Stomach (tissue), 9 donors: ENCODE data around the gene CYB561. TPM values are rescaled to one million over a fixed set of nuclear protein-coding genes. Genes with fewer than 3 reads are reported as not detected.

Experiments
- DNase-seq, 2 donors: peaks; one replicate each; pipeline versions ENCODE4 v3.0.0 to v3.0.0-alpha.2; 2013 to 2019
- H3K27ac ChIP-seq, 5 donors: fragments of 200-600 bp in 4 of 5; sonication (generic) in 4 of 5; one replicate each; pipeline ENCODE4 v1.5.1; 2013 to 2019; ENCODE audit warnings: mild to moderate bottlenecking in 1 of 5, moderate library complexity in 1 of 5
- H3K27me3 ChIP-seq, 3 donors: fragments of 200-600 bp; sonication (generic); one replicate each; pipeline ENCODE4 v1.5.1; 2017 to 2019; ENCODE audit warnings: mixed run types in 1 of 3
- H3K36me3 ChIP-seq, 4 donors: fragments of 200-600 bp; sonication (generic); 1 replicate in 3 of 4; 2 replicates in 1 of 4; pipeline ENCODE4 v1.5.1; 2016 to 2019
- H3K4me1 ChIP-seq, 4 donors: fragments of 200-600 bp; sonication (generic); one replicate each; pipeline ENCODE4 v1.5.1; 2016 to 2019
- H3K4me3 ChIP-seq, 4 donors: fragments of 200-600 bp; sonication (generic) in 3 of 4; one replicate each; pipeline ENCODE4 v1.5.1; 2016 to 2019; ENCODE audit warnings: mild to moderate bottlenecking in 1 of 4
- H3K9me3 ChIP-seq, 4 donors: fragments of 200-600 bp; sonication (generic); one replicate each; pipeline ENCODE4 v1.5.1; 2016 to 2019
- CTCF ChIP-seq, 7 experiments: fragments of 450-650 bp in 4 of 7; fragments of 200-600 bp in 3 of 7; sonication (generic) in 3 of 7; IDR thresholded peaks; one replicate each; pipeline ENCODE4 v1.5.1; 2016 to 2019; ENCODE audit warnings: antibody characterized with exemption in 7 of 7, control low read depth in 2 of 7, mild to moderate bottlenecking in 1 of 7
- EP300 ChIP-seq: sonication (generic); formaldehyde crosslinking; IDR thresholded peaks from one replicate; pipeline ENCODE4 v1.6.1; 2017; ENCODE audit warnings: antibody characterized with exemption
- POLR2A ChIP-seq, 4 donors: fragments of 450-650 bp; IDR thresholded peaks; one replicate each; pipeline ENCODE4 v1.6.1; 2016; ENCODE audit warnings: antibody characterized with exemption in 4 of 4, control low read depth in 2 of 4, mild to moderate bottlenecking in 1 of 4, moderate library complexity in 1 of 4
- POLR2AphosphoS5 ChIP-seq, 3 donors: sonication (generic); formaldehyde crosslinking; IDR thresholded peaks; one replicate each; pipeline ENCODE4 v1.6.1; 2016; ENCODE audit warnings: antibody characterized with exemption in 3 of 3
- WGBS, 5 donors: extraction: QIAGEN DNeasy Blood & Tissue Kit in 3 of 5; methylation state at CpG; one replicate each; pipeline versions ENCODE4 v1.1.5 to v1.1.7; 2013 to 2018; 5-methylcytosine and 5-hydroxymethylcytosine counted together
- intact Hi-C: fragments of 100-400 bp; cut with DNase I; formaldehyde crosslinking; loops from one replicate; pipeline ENCODE4 v1.15.1; 2023; ENCODE audit warnings: low total_unique reads
- polyA plus RNA-seq, 3 donors: library from polyadenylated mRNA; stranded (reverse); fragments of 200-250 nt; gene quantifications; one replicate each; pipeline ENCODE4 v1.2.3, GENCODE V29; 2013
- small RNA-seq, 4 donors: library from RNA; depleted of rRNA; stranded (forward); fragments of <200 nt; gene quantifications; one replicate each; pipeline ENCODE3, GENCODE V24; 2016
- total RNA-seq, 5 donors: library from RNA; depleted of rRNA; stranded (reverse); fragments of >200 nt; gene quantifications; one replicate each; pipeline versions ENCODE4 v1.1.0 to v1.2.3, GENCODE V29; 2014 to 2016
- donor health status: healthy with polysubstance abuse.
- donor health status: Bipolar disorder and iron deficiency.
- donor health status: healthy.

CYB561 gene
- total and polyA plus RNA-seq, 8 donors, result 10.8 to 394 (median 37.8) TPM

DNA sequence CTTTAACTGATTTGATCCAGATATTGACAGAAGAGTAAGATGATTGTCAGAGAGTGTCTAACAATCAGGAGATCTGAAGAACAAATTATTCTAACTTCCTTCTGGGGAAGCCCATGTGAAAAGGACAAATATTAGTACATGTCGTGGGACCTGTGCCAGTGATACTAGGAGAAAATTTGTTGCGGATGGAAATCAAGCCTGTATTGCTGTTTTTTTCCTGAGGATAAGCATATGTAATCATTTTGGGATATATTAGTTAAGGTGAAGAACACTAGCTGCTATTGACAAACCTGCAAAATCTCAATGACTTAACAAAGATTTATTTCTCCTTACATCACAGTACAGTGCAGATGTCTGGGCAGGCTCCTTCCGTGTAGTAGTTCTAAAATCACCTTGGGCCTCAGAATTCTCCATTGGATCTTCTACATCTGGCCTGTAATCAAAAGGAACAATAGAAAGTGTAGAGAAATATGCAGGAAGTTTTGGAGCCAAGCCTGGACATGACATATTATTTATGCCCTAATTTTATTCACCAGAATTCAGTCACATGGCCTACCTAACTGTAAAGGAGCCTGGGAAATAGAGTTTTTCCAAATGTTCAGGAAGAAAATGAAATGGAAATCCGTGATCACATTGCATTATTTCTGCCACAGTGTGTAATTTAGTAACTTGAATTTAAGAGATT lies 58.3 kb downstream of the CYB561 start:
- Histone ChIP-seq H3K36me3 (peaks cover 0 to 33% (median 24%) of the 10 kb centered on the region in 4 donors), H3K9me3 (no peaks in the 10 kb centered on the region), H3K27me3 (no peaks in the 10 kb centered on the region), H3K4me1 (no peaks in the 10 kb centered on the region), H3K27ac (no peak overlapping the region), H3K4me3 (no peak overlapping the region)
- WGBS, 5 donors, result 68 to 77% (median 74%) methylated on average over 4 of the region's 4 CpGs
- no peak for TF ChIP-seq EP300
- no peak for TF ChIP-seq POLR2A (IDR thresholded peaks at IDR 0.05)
- no peak for TF ChIP-seq CTCF (IDR thresholded peaks at IDR 0.05)
- no peak for TF ChIP-seq POLR2AphosphoS5 (IDR thresholded peaks at IDR 0.05)
- DNase-seq, result no peak
- intact Hi-C loops, result no loop called here

DNA sequence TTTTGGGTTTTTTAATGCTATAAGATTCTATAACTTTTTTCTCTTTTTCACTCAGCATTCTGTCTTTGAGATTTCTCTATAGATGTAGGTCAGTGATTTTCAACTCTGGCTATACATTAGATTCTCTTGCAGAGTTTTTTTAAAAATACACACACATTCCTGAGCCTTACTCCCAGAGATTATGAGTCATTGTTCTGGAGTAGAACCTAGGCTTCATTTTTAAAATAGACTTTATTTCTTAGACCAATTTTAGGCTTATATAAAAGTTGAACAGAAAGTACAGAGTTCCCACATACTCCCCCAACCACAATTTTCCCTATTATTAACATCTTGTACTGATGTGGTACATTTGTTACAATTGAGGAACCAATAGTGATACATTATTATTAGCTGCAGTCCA lies 63.3 kb downstream of the CYB561 start:
- TF ChIP-seq CTCF (IDR thresholded peaks at IDR 0.05), result no peak
- TF ChIP-seq POLR2AphosphoS5 (IDR thresholded peaks at IDR 0.05), result no peak
- TF ChIP-seq POLR2A (IDR thresholded peaks at IDR 0.05), result no peak
- no peak for TF ChIP-seq EP300

More for the DNA sequence above, 63.3 kb downstream of the CYB561 start:
- Histone ChIP-seq H3K36me3 (peaks cover 0 to 29% (median 15%) of the 10 kb centered on the region in 4 donors), H3K9me3 (no peaks in the 10 kb centered on the region), H3K27me3 (no peaks in the 10 kb centered on the region), H3K4me3 (no peak overlapping the region), H3K27ac (no peak overlapping the region), H3K4me1 (no peaks in the 10 kb centered on the region)
- no peak for DNase-seq
- intact Hi-C loops, result no loop called here

Small RNA genes within 50 kb of the gene (small RNA-seq; reads per million reads assigned to genes)
- 0 reads per million in 4 donors for gene AC005828.6

Other genes with a start within 250 kb of the CYB561 start
- 100 to 1,000 TPM in 1 of 5 donors, 10 to 100 TPM in 1, 1 to 10 TPM in 3; 3.6 to 232 (median 6.8) TPM for gene ACE, start 30.8 kb upstream of the CYB561 start, total RNA-seq
- gene ACE, start 30.8 kb upstream of the CYB561 start, polyA plus RNA-seq, result 1 to 10 TPM; 1.3 to 2.7 (median 2.6) TPM
- 1 to 10 TPM in 1 of 5 donors, under 1 TPM in 4; 0.37 to 2.3 (median 0.72) TPM for gene KCNH6, start 77.1 kb upstream of the CYB561 start, total RNA-seq
- gene KCNH6, start 77.1 kb upstream of the CYB561 start, polyA plus RNA-seq, result under 1 TPM in 2 of 3 donors, not detected in 1; 0.20 to 0.31 TPM
- 10 to 100 TPM; 14.6 to 45.5 (median 23.5) TPM for gene DCAF7, start 104.2 kb upstream of the CYB561 start, total RNA-seq
- 10 to 100 TPM; 11.6 to 14.8 (median 13.7) TPM for gene DCAF7, start 104.2 kb upstream of the CYB561 start, polyA plus RNA-seq
- 10 to 100 TPM in 3 of 5 donors, 1 to 10 TPM in 2; 7.0 to 26.6 (median 10.4) TPM for gene TACO1, start 154.6 kb upstream of the CYB561 start, total RNA-seq
- gene TACO1, start 154.6 kb upstream of the CYB561 start, polyA plus RNA-seq, result 10 to 100 TPM; 18.9 to 20.9 (median 20.9) TPM
- 10 to 100 TPM; 13.4 to 99.5 (median 28.5) TPM for gene MAP3K3, start 176.1 kb upstream of the CYB561 start, total RNA-seq
- 10 to 100 TPM in 2 of 3 donors, 1 to 10 TPM in 1; 9.3 to 16.9 (median 10.7) TPM for gene MAP3K3, start 176.1 kb upstream of the CYB561 start, polyA plus RNA-seq